GM20000 (cell line): ENCODE measurements around the gene SLC2A9.

Source experiments
- DNase-seq: peaks from one replicate; pipeline ENCODE4 v3.0.0; 2012; ENCODE audit warnings: low spot score
- TF ChIP-seq, protein P1 (sequence below): IDR thresholded peaks from 2 replicates; pipeline ENCODE4 v1.5.1; 2012; ENCODE audit warnings: mild to moderate bottlenecking, control low read depth; ENCODE audit errors: extremely low read depth, missing control alignments

The SLC2A9 gene

DNA sequence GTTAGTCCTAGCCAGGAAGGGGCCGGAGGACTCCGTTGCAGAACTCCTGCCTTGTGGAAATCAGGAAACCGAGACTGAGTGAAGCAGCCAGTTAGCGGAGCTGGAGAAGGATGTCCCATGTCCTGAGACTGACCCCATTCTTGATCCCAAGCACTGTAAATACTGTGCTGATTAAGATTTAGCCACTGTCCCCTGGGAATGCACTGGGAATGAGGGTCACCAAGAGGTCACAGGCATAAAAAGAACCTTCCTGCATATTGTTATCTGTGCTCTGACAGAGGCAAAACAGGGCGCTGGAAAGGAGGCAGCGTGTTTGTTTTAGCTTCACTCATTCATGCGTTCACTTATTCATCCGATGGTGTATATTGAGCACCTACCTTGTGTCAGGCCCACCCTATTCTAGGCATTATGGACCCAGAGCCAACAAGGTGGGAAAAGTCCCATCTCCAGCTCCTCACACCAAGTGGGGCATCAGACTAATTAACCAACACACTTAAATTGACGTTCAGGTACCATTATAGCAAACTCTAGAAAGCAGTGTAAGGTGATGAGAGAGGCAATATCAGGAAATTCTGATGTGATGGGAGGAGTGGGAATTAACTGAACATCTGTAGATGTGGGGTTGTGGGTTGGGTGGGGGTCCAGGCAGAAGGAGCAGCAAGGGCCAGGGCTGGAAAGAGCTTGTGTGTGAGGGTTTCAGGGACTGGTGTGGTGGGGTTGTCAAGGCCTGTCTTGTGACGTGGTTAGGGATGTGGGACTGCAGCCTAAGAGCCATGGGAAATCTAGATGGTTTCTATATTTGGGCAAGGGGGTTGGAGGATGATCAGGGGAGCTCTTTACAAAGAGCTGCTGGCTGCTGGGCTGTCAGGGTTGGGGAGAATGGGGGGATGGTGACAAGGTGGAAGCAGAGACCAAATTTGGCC is 10.6 kb upstream of the SLC2A9 start:
- TF ChIP-seq, protein P1, sequence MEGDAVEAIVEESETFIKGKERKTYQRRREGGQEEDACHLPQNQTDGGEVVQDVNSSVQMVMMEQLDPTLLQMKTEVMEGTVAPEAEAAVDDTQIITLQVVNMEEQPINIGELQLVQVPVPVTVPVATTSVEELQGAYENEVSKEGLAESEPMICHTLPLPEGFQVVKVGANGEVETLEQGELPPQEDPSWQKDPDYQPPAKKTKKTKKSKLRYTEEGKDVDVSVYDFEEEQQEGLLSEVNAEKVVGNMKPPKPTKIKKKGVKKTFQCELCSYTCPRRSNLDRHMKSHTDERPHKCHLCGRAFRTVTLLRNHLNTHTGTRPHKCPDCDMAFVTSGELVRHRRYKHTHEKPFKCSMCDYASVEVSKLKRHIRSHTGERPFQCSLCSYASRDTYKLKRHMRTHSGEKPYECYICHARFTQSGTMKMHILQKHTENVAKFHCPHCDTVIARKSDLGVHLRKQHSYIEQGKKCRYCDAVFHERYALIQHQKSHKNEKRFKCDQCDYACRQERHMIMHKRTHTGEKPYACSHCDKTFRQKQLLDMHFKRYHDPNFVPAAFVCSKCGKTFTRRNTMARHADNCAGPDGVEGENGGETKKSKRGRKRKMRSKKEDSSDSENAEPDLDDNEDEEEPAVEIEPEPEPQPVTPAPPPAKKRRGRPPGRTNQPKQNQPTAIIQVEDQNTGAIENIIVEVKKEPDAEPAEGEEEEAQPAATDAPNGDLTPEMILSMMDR = no peak
- DNase-seq = no peak

DNA sequence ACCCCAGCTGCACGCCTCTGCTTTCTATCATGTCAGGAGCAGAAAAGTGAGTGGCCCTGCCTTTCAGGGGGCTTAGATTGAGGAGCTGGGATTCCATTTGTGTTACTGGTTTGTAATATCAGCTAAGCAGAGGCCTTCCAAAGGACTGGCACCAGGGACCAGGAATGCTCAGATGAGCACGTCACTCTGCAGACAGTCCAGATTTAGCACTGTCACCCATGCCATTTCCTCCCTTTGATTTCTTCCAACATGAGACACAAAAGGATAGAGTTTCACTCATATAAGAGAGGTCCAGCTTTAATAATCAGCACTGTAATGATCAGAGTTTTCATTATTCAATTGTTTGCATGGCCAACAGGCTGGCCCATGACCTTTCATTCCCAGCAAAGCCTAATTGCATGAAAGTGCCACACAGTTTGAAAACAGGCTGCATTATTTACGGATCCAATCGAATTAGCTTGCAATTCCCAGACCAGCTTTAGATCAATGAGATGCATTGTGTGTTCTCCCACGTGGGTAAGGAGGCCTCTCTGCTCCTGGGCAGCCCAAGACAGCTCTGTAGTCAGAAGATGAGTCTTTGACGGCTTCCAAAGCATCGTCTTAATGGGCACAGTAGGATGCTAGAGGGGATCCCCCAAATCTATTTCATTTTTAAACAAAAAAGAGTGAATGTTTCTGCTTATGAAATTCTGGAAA is 9.8 kb upstream of the SLC2A9 start:
- TF ChIP-seq, protein P1 = no peak
- DNase-seq = no peak

DNA sequence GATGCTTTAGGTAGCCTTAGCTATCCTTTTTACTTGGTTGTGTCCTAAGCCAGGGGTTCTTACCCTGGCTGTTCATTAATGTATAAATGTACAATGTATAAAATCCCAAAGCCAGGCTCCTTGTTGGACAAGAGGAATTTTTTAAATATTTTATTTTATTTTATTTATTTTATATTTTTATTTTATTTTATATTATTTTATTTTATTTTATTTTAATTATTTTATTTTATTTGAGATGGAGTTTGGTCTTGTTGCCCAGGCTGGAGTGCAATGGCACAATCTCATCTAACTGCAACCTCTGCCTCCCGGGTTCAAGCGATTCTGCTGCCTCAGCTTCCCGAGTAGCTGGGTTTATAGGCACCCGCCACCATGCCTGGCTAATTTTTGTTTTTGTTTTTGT is 8.1 kb upstream of the SLC2A9 start:
- DNase-seq = no peak
- TF ChIP-seq, protein P1 = no peak

DNA sequence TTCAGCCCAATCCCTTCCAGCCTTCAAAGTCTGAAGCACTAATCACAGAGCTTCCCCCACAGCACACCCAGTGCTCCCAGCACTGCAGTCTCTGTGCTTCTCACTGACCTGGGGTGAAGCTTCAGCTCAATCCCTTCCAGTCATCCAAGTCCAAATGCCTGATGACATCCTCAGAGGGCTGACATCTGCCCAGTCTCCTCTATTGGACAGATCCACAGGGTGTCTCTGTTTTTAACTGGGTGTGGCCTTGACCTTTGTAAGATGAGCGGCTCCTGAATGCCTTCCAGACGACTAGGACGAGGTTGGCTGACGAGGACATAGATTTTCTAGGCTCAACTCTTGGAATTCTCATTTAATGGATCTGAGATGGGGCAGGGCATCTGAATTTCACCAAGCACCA is 7.6 kb upstream of the SLC2A9 start:
- DNase-seq = no peak
- TF ChIP-seq, protein P1 = no peak

DNA sequence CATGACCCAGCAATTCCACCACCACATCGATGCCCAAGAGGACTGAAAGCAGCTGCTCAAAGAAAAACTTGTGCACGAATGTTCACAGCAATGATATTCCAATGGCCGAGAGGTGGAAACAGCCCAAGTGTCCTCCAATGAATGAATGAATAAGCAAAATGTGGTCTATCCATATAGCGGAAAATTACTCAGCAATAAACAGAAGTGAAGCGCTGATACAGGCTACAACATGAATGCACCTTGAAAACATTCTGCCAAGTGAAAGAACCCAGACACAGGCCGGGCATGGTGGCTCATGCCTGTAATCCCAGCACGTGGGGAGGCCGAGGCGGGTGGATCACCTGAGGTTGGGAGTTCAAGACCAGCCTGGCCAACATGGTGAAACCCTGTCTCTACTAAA is 5.2 kb upstream of the SLC2A9 start:
- TF ChIP-seq, protein P1 = no peak
- DNase-seq = no peak

DNA sequence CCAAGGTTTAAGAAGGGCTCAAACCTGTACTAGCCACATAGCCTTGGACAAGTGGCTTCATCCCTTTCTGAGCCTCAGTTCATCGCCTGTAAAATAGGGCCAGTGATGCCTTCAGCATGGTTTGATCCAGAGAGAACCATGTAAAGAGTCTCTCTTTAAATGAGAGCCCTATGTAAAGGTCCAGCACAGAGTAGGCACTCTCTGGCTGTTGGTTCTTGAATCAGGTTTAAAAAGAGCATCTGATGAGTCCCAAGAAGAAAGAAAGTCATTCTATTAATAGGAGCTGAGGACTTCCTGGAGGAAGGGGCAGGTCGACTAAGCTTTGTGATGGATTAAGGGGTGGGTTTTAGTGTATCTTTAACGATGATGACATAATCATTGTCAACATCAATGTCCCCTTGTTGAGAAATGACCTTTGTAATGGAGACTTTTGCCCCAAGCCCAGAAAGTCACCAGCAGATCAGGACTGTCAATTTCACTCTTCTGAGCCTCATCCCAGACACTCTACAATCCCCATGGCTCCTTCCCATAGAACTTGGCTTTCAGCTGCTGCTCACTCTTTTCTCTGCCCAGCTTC is 4.0 kb upstream of the SLC2A9 start:
- no peak for DNase-seq

DNA sequence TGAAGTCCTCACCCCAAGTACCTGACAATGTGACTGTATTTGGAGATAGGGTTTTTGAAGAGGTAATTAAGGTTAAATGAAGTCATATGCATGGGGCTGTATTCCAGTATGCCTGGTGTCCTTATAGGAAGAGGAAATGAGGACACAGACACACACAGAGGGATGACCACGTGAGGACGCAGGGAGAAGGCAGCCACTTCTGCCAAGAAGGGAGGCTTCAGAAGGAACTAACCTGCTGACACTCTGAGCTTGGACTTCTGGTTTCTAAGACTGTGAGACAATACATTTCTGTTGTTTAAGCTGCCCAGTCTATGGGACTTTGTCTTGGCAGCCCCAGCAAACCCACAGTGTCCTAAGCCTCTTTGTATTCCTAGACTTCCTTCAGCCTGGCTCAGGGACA is 3.0 kb upstream of the SLC2A9 start:
- no peak for DNase-seq
- TF ChIP-seq, protein P1 = no peak

More for the DNA sequence above, 4.0 kb upstream of the SLC2A9 start:
- TF ChIP-seq, protein P1 = no peak
